Psoas muscle (tissue), 8 donors: Measurements from ENCODE around the gene RBM20. TPM values are rescaled to one million over a fixed set of nuclear protein-coding genes. Genes with fewer than 3 reads are reported as not detected.

Experiments
- ATAC-seq, 4 donors: fragments of 200-7000 bp; cut with Tn5 transposase; one replicate each; pipeline ENCODE4 v1.9.1; 2020; ENCODE audit warnings: moderate library complexity in 3 of 4, mild to moderate bottlenecking in 2 of 4
- DNase-seq, 2 donors: peaks; one replicate each; pipeline ENCODE4 v3.0.0-alpha.2; 2020
- H3K27ac ChIP-seq: fragments of 200-600 bp; one replicate; pipeline ENCODE4 v1.8.0; 2022
- H3K27me3 ChIP-seq, 3 donors: fragments of 200-600 bp in 1 of 3; one replicate each; pipeline versions ENCODE4 v1.6.1 to v1.8.0; 2013 to 2022; ENCODE audit warnings: low read length in 2 of 3, mild to moderate bottlenecking in 2 of 3, moderate library complexity in 1 of 3; ENCODE audit not compliant: insufficient read depth in 3 of 3
- H3K36me3 ChIP-seq, 2 donors: fragments of 200-600 bp in 1 of 2; one replicate each; pipeline versions ENCODE4 v1.6.1 to v1.8.0; 2013 to 2022; ENCODE audit warnings: low read depth in 1 of 2, mild to moderate bottlenecking in 1 of 2, moderate library complexity in 1 of 2; ENCODE audit not compliant: insufficient read depth in 1 of 2
- H3K4me1 ChIP-seq: fragments of 200-600 bp; one replicate; pipeline ENCODE4 v1.8.0; 2022
- H3K4me3 ChIP-seq: fragments of 200-600 bp; one replicate; pipeline ENCODE4 v1.8.0; 2022; ENCODE audit warnings: mild to moderate bottlenecking
- H3K9me3 ChIP-seq: fragments of 200-600 bp; one replicate; pipeline ENCODE4 v1.8.0; 2022
- WGBS, 3 donors: extraction: QIAGEN DNeasy Blood & Tissue Kit; methylation state at CpG; one replicate each; pipeline versions ENCODE4 v1.1.6 to v1.1.7; 2013; 5-methylcytosine and 5-hydroxymethylcytosine counted together
- intact Hi-C, 2 donors: fragments of 100-400 bp; cut with DNase I; formaldehyde crosslinking; loops; one replicate each; pipeline versions ENCODE4 v1.11.0 to v1.14.2; 2022
- polyA plus RNA-seq, 3 donors: library from polyadenylated mRNA; stranded (reverse); fragments of 200-250 nt; gene quantifications; one replicate each; pipeline ENCODE4 v1.2.3, GENCODE V29; 2013
- total RNA-seq, 4 donors: library from RNA; stranded (reverse); fragmentation: NEBNext Ultra II Directional in 2 of 4; extraction: Animal tissue kit (Norgen Biotek cat#: 25700) in 2 of 4; gene quantifications; one replicate each; pipeline versions ENCODE4 v1.2.1 to v1.2.4, GENCODE V29; 2021 to 2023
- TF ChIP-seq, protein P1 (sequence below): fragments of 200-600 bp; IDR thresholded peaks from one replicate; pipeline ENCODE4 v1.8.0; 2022; ENCODE audit warnings: antibody characterized with exemption
- donor health status: healthy with polysubstance abuse.
- donor health status: DM: no; HTN: no; CAD: no; lungs with moderate emphysema.
- donor health status: Bipolar disorder and iron deficiency.
- donor health status: healthy.
- donor health status: DM: yes; HTN: yes; CAD: no.
- donor health status: DM: no; HTN: no; CAD: no.
- donor health status: DM: no; HTN: no; CAD: no.
- donor health status: DM: yes; HTN: yes; CAD: no.

Gene RBM20
- total and polyA plus RNA-seq, 7 donors = 1.6 to 48.8 (median 14.2) TPM

DNA sequence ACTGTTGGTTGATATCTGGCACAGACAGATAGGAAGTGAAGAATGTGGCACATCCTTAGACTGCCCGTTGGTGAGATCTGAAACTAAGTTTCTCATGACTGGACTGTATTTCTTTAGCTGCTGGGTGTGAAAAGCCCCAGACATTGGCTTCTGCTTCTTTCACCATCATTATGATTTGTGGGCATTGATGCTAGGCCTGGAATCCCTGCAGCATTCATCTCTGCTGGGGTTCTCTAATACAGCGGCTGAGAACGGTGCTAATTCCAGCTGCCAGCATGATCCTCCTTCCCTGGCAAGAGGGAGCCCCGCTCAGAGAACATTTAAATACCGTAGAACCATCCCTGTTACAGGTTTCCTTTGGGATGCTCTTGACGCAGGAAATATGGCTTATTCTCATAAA lies 26.2 kb downstream of the RBM20 start:
- no peaks in the 10 kb centered on the region for H3K36me3 ChIP-seq
- peaks cover 65% of the 10 kb centered on the region for H3K4me1 ChIP-seq
- DNase-seq (no peak), ATAC-seq (no peak)
- intact Hi-C loops = loop anchor here in 1 of 2 donors (1.0 kb wide), 1 partner anchor 18 kb away; no protein-coding TSS in a partner anchor
- no peaks in the 10 kb centered on the region for H3K9me3 ChIP-seq
- no peak overlapping the region for H3K4me3 ChIP-seq
- TF ChIP-seq, protein P1, sequence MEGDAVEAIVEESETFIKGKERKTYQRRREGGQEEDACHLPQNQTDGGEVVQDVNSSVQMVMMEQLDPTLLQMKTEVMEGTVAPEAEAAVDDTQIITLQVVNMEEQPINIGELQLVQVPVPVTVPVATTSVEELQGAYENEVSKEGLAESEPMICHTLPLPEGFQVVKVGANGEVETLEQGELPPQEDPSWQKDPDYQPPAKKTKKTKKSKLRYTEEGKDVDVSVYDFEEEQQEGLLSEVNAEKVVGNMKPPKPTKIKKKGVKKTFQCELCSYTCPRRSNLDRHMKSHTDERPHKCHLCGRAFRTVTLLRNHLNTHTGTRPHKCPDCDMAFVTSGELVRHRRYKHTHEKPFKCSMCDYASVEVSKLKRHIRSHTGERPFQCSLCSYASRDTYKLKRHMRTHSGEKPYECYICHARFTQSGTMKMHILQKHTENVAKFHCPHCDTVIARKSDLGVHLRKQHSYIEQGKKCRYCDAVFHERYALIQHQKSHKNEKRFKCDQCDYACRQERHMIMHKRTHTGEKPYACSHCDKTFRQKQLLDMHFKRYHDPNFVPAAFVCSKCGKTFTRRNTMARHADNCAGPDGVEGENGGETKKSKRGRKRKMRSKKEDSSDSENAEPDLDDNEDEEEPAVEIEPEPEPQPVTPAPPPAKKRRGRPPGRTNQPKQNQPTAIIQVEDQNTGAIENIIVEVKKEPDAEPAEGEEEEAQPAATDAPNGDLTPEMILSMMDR = no peak
- no peaks in the 10 kb centered on the region for H3K27me3 ChIP-seq
- H3K27ac ChIP-seq = peak overlapping the region; percentile 97
- WGBS, 3 donors = 31 to 52% (median 33%) methylated on average over 6 of the region's 6 CpGs

DNA sequence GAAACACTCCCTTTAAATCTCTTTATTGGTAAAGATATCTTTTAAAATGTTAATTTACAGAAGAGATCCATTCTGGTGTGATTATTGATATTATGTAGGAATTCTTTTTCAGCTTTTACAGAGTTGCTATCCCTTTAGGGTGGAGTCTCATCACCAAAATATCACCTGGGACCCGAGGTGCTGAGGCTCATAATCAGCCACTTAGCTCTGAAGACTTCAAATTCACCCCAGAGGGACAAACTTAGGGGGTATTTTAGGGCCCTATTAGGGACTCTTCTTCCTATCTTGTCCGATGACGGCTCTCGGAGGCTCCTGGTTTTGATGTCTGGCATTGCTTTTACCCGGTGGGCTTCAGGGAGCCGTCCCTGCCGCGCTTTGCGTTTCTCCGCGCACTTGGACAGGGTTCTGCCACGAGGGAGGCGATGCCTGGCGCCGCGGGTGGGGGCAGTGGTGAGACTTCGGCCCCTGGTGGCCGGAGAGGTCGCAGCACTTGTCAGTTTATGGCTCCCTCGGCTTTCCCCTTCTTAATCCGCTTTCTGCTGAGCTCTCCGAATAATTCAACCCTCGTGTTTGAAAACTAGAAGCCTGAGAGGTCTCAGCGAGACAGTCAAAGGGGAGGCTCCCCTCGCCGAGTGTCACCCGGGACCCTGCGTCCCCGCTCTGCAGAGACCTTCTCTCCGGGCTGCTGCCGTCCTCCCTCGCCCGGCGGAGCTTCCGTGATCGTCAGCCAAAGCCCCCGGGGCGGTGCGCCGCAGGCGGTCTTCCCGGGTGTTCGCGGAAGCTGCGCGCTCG lies 27.8 kb downstream of the RBM20 start:
- no peaks in the 10 kb centered on the region for H3K27me3 ChIP-seq
- peak; percentile 74 to 85 for DNase-seq
- peak overlapping the region; percentile 97 for H3K27ac ChIP-seq
- 22 to 31% (median 29%) methylated on average over 44 to 47 of the region's 47 CpGs for WGBS, 3 donors
- no peaks in the 10 kb centered on the region for H3K9me3 ChIP-seq
- ATAC-seq = peak; percentile 64 to 77 (median 68)
- intact Hi-C loops = no loop called here
- H3K36me3 ChIP-seq = no peaks in the 10 kb centered on the region
- peaks cover 52% of the 10 kb centered on the region for H3K4me1 ChIP-seq
- H3K4me3 ChIP-seq = peak overlapping the region; percentile 67
- TF ChIP-seq, protein P1 = peak; percentile 76

DNA sequence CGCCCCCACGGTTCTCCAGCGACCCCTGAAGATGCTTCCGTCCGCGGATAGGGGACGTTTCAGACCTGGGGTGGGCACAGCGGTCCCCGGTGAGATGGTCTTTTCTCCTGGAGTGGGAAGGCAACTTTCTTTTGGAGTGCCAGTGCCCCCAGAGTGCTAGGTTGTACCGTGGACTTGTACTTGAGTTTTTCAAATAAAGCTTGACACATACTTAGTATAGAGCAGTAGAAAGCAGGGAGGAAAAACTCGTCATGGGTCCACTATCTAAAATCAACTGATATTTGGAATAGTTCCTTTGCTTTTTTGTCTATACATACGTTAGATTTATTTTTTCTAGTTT lies 28.4 kb downstream of the RBM20 start:
- H3K4me1 ChIP-seq = peaks cover 47% of the 10 kb centered on the region

DNA sequence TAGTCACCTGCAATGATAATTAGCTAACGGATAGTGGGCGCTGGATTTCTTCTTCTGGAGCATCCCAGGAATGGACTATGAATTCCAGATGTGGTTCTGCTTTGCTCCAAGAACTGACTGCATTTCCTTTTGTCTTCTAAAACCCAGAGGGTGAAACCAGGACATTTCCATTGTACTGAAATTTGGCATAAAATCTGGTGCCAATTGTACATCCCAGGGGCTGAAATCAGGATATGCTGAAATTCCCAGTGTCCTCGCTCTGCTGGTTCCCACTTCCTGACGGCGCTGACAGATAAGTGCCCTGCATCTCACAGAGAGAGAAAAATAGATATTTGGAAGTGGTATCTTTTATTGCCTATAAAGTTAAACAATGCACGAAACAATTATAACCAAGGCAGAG lies 31.9 kb downstream of the RBM20 start:
- ATAC-seq (no peak), DNase-seq (no peak)
- 54 to 64% (median 54%) methylated on average over 6 of the region's 6 CpGs for WGBS, 3 donors
- Histone ChIP-seq H3K4me3 (no peak overlapping the region), H3K9me3 (no peaks in the 10 kb centered on the region), H3K4me1 (peaks cover 44% of the 10 kb centered on the region), H3K27ac (no peak overlapping the region), H3K36me3 (no peaks in the 10 kb centered on the region), H3K27me3 (no peaks in the 10 kb centered on the region)
- TF ChIP-seq, protein P1 = no peak
- intact Hi-C loops = loop anchor here (5.0 kb wide), 2 partner anchors 34 to 64 kb away; partner anchors contain the start of gene RBM20 (in 1 of the 2)

More for the DNA sequence above, 28.4 kb downstream of the RBM20 start:
- 28 to 35% (median 33%) methylated on average over 9 to 12 of the region's 12 CpGs for WGBS, 3 donors
- H3K36me3 ChIP-seq = no peaks in the 10 kb centered on the region
- H3K4me3 ChIP-seq = peak overlapping the region; percentile 67
- intact Hi-C loops = no loop called here
- peak in 1 of 4 donors; percentile 10 for ATAC-seq
- DNase-seq = no peak
- H3K27me3 ChIP-seq = no peaks in the 10 kb centered on the region
- H3K27ac ChIP-seq = peak overlapping the region; percentile 97
- H3K9me3 ChIP-seq = no peaks in the 10 kb centered on the region
- TF ChIP-seq, protein P1 = no peak
